Esophagus muscularis mucosa (tissue), 4 donors: Measurements from ENCODE around the gene NTM. TPM values are rescaled to one million over a fixed set of nuclear protein-coding genes. Genes with fewer than 3 reads are reported as not detected.

ENCODE experiments used
- DNase-seq: peaks from one replicate; pipeline ENCODE4 v3.0.0-alpha.2; 2017; ENCODE audit errors: extremely low spot score
- H3K27ac ChIP-seq, 4 donors: fragments of 200-600 bp; sonication (generic); replicated peaks in 1 of 4; 1 replicate in 3 of 4; 2 replicates in 1 of 4; pipeline ENCODE4 v1.5.1; 2016 to 2019; ENCODE audit warnings: mild to moderate bottlenecking in 1 of 4
- H3K27me3 ChIP-seq, 4 donors: fragments of 200-600 bp; sonication (generic); one replicate each; pipeline versions ENCODE4 v1.5.1 to v1.6.0; 2016 to 2019
- H3K36me3 ChIP-seq, 4 donors: fragments of 200-600 bp; sonication (generic); one replicate each; pipeline ENCODE4 v1.5.1; 2016 to 2019
- H3K4me1 ChIP-seq, 4 donors: fragments of 200-600 bp; sonication (generic); one replicate each; pipeline ENCODE4 v1.5.1; 2016 to 2019
- H3K4me3 ChIP-seq, 4 donors: fragments of 200-600 bp; sonication (generic); 1 replicate in 2 of 4; 2 replicates in 2 of 4; pipeline ENCODE4 v1.5.1; 2016 to 2019; ENCODE audit warnings: mild to moderate bottlenecking in 4 of 4, moderate library complexity in 1 of 4
- H3K9me3 ChIP-seq, 4 donors: fragments of 200-600 bp; sonication (generic); 1 replicate in 3 of 4; 2 replicates in 1 of 4; pipeline ENCODE4 v1.5.1; 2016 to 2019
- CTCF ChIP-seq, 3 experiments: fragments of 200-600 bp in 2 of 3; fragments of 450-650 bp in 1 of 3; sonication (generic) in 2 of 3; IDR thresholded peaks; one replicate each; pipeline ENCODE4 v1.5.1; 2017 to 2019; ENCODE audit warnings: antibody characterized with exemption in 3 of 3, mild to moderate bottlenecking in 2 of 3, moderate library complexity in 1 of 3
- EP300 ChIP-seq: sonication (generic); formaldehyde crosslinking; IDR thresholded peaks from one replicate; pipeline ENCODE4 v1.6.1; 2017; ENCODE audit warnings: antibody characterized with exemption
- POLR2A ChIP-seq: fragments of 450-650 bp; IDR thresholded peaks from one replicate; pipeline ENCODE4 v1.6.1; 2017; ENCODE audit warnings: antibody characterized with exemption, moderate library complexity, mild to moderate bottlenecking, low read depth
- POLR2AphosphoS5 ChIP-seq, 2 donors: sonication (generic); formaldehyde crosslinking; IDR thresholded peaks; one replicate each; pipeline ENCODE4 v1.6.1; 2017; ENCODE audit warnings: antibody characterized with exemption in 2 of 2
- WGBS: methylation state at CpG from one replicate; pipeline ENCODE4 v1.1.5; 2018; 5-methylcytosine and 5-hydroxymethylcytosine counted together
- intact Hi-C: fragments of 100-400 bp; cut with DNase I; formaldehyde crosslinking; loops from one replicate; pipeline ENCODE4 v1.15.1; 2023
- total RNA-seq, 4 donors: library from RNA; depleted of rRNA; stranded (reverse); fragments of >200 nt; gene quantifications; one replicate each; pipeline versions ENCODE4 v1.1.0 to v1.2.1, GENCODE V29; 2016

NTM gene
- total RNA-seq, 4 donors from 2014 or later: 5.6 to 25.3 (median 8.3) TPM

DNA sequence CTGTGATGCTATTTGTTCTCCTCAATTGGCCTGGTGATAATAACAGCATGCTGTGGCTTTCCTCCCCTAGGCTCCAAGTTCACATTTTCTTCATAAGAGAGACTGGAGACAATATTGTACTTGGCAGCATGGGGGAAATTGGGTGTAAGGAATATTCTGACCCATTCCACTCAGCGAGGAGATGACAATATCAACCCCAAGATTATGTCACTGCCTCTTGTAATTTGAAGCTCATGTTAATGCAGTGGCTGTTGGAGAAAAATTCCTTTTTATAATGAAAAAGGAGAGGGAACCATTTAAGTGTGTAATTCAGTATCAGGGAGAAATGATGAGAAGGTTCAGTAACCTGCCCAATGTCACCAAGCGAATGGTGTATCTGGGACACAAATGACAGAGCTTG lies 665.8 kb downstream of the NTM start:
- Histone ChIP-seq H3K4me3 (no peak overlapping the region), H3K27me3 (no peaks in the 10 kb centered on the region), H3K9me3 (no peaks in the 10 kb centered on the region), H3K36me3 (no peaks in the 10 kb centered on the region), H3K27ac (no peak overlapping the region), H3K4me1 (peaks cover 0 to under 1% (median 0%) of the 10 kb centered on the region in 4 donors)
- TF ChIP-seq EP300: no peak
- TF ChIP-seq CTCF (IDR thresholded peaks at IDR 0.05): no peak
- TF ChIP-seq POLR2AphosphoS5 (IDR thresholded peaks at IDR 0.05): no peak
- no peak for TF ChIP-seq POLR2A
- intact Hi-C loops: no loop called here
- 100% methylated on average over 2 of the region's 2 CpGs for WGBS
- DNase-seq: no peak

- Histone ChIP-seq H3K9me3 (no peaks in the 10 kb centered on the region), H3K27me3 (no peaks in the 10 kb centered on the region), H3K4me1 (peaks cover 0 to 2% (median 0%) of the 10 kb centered on the region in 4 donors), H3K4me3 (no peak overlapping the region), H3K27ac (no peak overlapping the region), H3K36me3 (no peaks in the 10 kb centered on the region)
- intact Hi-C loops: no loop called here
- DNase-seq: peak; percentile 77
- TF ChIP-seq POLR2AphosphoS5 (IDR thresholded peaks at IDR 0.05) (no peak), EP300 (no peak), POLR2A (no peak), CTCF (IDR thresholded peaks at IDR 0.05) (no peak)
- 91% methylated on average over 4 of the region's 4 CpGs for WGBS
These were observed 666.5 kb downstream of the NTM start for GRCh38 chr11:132036746-132037466.

GRCh38 chr11:132037467-132037862 lies 667.0 kb downstream of the NTM start:
- 92% methylated on average over 3 of the region's 3 CpGs for WGBS
- TF ChIP-seq POLR2A (no peak), CTCF (IDR thresholded peaks at IDR 0.05) (no peak), POLR2AphosphoS5 (IDR thresholded peaks at IDR 0.05) (no peak), EP300 (no peak)
- intact Hi-C loops: no loop called here

DNA sequence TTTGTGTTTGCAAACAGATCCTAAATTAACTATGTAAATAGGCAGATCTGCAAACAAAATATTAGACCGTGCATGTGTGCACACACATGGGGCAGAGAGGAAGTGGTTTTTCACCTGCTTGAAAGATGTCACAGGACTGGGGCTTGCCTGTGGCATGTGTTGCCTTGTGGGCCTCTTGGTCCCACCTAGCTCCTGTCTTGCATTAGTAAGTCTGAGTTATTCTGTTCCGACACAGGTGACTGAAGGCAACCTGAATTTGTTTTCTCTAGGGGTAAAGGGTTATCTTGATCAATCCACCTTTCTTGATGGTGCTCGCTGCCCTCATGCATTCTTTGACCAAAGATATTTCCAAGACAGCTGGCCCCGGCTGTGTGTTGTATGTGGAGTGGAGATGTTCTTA lies 667.5 kb downstream of the NTM start:
- H3K27me3 ChIP-seq: no peaks in the 10 kb centered on the region
- intact Hi-C loops: no loop called here
- no peaks in the 10 kb centered on the region for H3K9me3 ChIP-seq
- no peak overlapping the region for H3K4me3 ChIP-seq
- no peak for TF ChIP-seq POLR2AphosphoS5 (IDR thresholded peaks at IDR 0.05)
- no peak for TF ChIP-seq EP300
- no peak for TF ChIP-seq CTCF (IDR thresholded peaks at IDR 0.05)
- TF ChIP-seq POLR2A: no peak
- peaks cover 0 to 2% (median 0%) of the 10 kb centered on the region in 4 donors for H3K4me1 ChIP-seq
- 85% methylated on average over 4 of the region's 4 CpGs for WGBS
- H3K27ac ChIP-seq: no peak overlapping the region
- DNase-seq: peak; percentile 83
- no peaks in the 10 kb centered on the region for H3K36me3 ChIP-seq

More at GRCh38 chr11:132037467-132037862, 667.0 kb downstream of the NTM start:
- H3K9me3 ChIP-seq: no peaks in the 10 kb centered on the region
- no peak overlapping the region for H3K4me3 ChIP-seq
- H3K27me3 ChIP-seq: no peaks in the 10 kb centered on the region
- no peak overlapping the region for H3K27ac ChIP-seq
- H3K4me1 ChIP-seq: peaks cover 0 to 2% (median 0%) of the 10 kb centered on the region in 4 donors
- peak; percentile 17 for DNase-seq
- H3K36me3 ChIP-seq: no peaks in the 10 kb centered on the region

- DNase-seq: peak; percentile 90
- H3K36me3 ChIP-seq: no peaks in the 10 kb centered on the region
- WGBS: 95% methylated on average over 7 of the region's 7 CpGs
- TF ChIP-seq POLR2A (no peak), POLR2AphosphoS5 (IDR thresholded peaks at IDR 0.05) (no peak), CTCF (IDR thresholded peaks at IDR 0.05) (no peak), EP300 (no peak)
- H3K9me3 ChIP-seq: no peaks in the 10 kb centered on the region
- no peak overlapping the region for H3K4me3 ChIP-seq
- H3K4me1 ChIP-seq: peaks cover 0 to 2% (median 0%) of the 10 kb centered on the region in 4 donors
- H3K27me3 ChIP-seq: no peaks in the 10 kb centered on the region
- intact Hi-C loops: no loop called here
- no peak overlapping the region for H3K27ac ChIP-seq
These were observed 669.1 kb downstream of the NTM start for GRCh38 chr11:132039521-132039920.
